OCI-LY7 (cell line): Measurements from ENCODE around the gene ARVCF. TPM values are rescaled to one million over a fixed set of nuclear protein-coding genes. Genes with fewer than 3 reads are reported as not detected.

Experiments
- BruUV-seq: library from RNA; stranded (reverse); fragments of 400-500 nt; replicated peaks from 2 replicates; lab custom pipeline; 2021; lab: Mats Ljungman, UMichigan
- CTCF ChIA-PET: fragments of 300-600 bp; sonication (Branson Sonifier 250); formaldehyde crosslinking; loops from one replicate; lab custom pipeline; 2022; ENCODE audit warnings: antibody characterized with exemption; ENCODE audit not compliant: unreplicated experiment; lab: Charles Lee
- POLR2A ChIA-PET: fragments of 300-600 bp; sonication (Branson Sonifier 250); formaldehyde crosslinking; loops from one replicate; lab custom pipeline; 2022; ENCODE audit warnings: antibody characterized with exemption; lab: Charles Lee
- DNase-seq: peaks from one replicate; pipeline ENCODE4 v3.0.0-alpha.2; 2015; ENCODE audit warnings: low spot score
- H2AFZ ChIP-seq: fragments of 200-600 bp; sonication (generic), shearing (Covaris generic); 2 replicates; pipeline ENCODE4 v1.6.1; 2014; ENCODE audit warnings: mild to moderate bottlenecking, antibody characterized with exemption, low read length, moderate library complexity
- H3K27ac ChIP-seq: fragments of 200-600 bp; sonication (generic); 2 replicates; pipeline ENCODE4 v1.5.1; 2014; ENCODE audit warnings: mixed run types, low read depth, mild to moderate bottlenecking, moderate library complexity, low read length, inconsistent platforms; ENCODE audit not compliant: poor library complexity, severe bottlenecking
- H3K36me3 ChIP-seq: fragments of 200-600 bp; sonication (generic); 2 replicates; pipeline ENCODE4 v1.6.1; 2014; ENCODE audit warnings: mild to moderate bottlenecking, antibody characterized with exemption, low read length, moderate library complexity, mixed read lengths; ENCODE audit not compliant: insufficient read depth
- H3K4me1 ChIP-seq: fragments of 200-600 bp; sonication (generic); 2 replicates; pipeline ENCODE4 v1.5.1; 2014; ENCODE audit warnings: mild to moderate bottlenecking, low read length; ENCODE audit not compliant: insufficient read depth, poor library complexity, severe bottlenecking
- H3K4me2 ChIP-seq: fragments of 200-600 bp; sonication (generic); 2 replicates; pipeline ENCODE4 v1.6.1; 2014; ENCODE audit warnings: mild to moderate bottlenecking, low read length
- H3K4me3 ChIP-seq: fragments of 200-600 bp; sonication (generic); 2 replicates; pipeline ENCODE4 v1.5.1; 2014; ENCODE audit warnings: mild to moderate bottlenecking, low read depth, low read length; ENCODE audit not compliant: poor library complexity, severe bottlenecking
- H3K79me2 ChIP-seq: fragments of 200-600 bp; sonication (generic); 2 replicates; pipeline ENCODE4 v1.6.1; 2016; ENCODE audit warnings: low read depth, mild to moderate bottlenecking, low read length, moderate library complexity, mixed read lengths; ENCODE audit not compliant: insufficient read depth
- H3K9me2 ChIP-seq: fragments of 200-600 bp; sonication (generic); 2 replicates; pipeline ENCODE4 v1.6.1; 2016; ENCODE audit warnings: mild to moderate bottlenecking, low read length, mixed read lengths; ENCODE audit not compliant: insufficient read depth
- H3K9me3 ChIP-seq: fragments of 200-600 bp; sonication (generic); 2 replicates; pipeline ENCODE4 v1.6.1; 2014; ENCODE audit warnings: mild to moderate bottlenecking, mixed run types, low read length, mixed read lengths
- H4K20me1 ChIP-seq: fragments of 200-600 bp; sonication (generic); 2 replicates; pipeline ENCODE4 v1.6.1; 2014; ENCODE audit warnings: mild to moderate bottlenecking, antibody characterized with exemption, low read length, moderate library complexity, mixed read lengths; ENCODE audit not compliant: insufficient read depth
- EZH2phosphoT487 ChIP-seq: fragments of 200-600 bp; sonication (generic); IDR thresholded peaks from 2 replicates; pipeline ENCODE4 v1.6.1; 2018; ENCODE audit warnings: low read depth, borderline replicate concordance, mild to moderate bottlenecking, mixed run types, antibody characterized with exemption, low read length, moderate library complexity, mixed read lengths
- intact Hi-C: fragments of 100-400 bp; cut with micrococcal nuclease; formaldehyde crosslinking; loops from one replicate; pipeline ENCODE4 v1.10.0; 2022; ENCODE audit not compliant: unreplicated experiment
- total RNA-seq, 2 experiments: library from RNA; depleted of rRNA in 1 of 2; stranded (reverse); fragments of >200 nt in 1 of 2; shearing (Covaris generic) in 1 of 2; gene quantifications; 2 replicates each; pipeline ENCODE4 v1.2.3, GENCODE V29; 2014 to 2022
- TF ChIP-seq, protein P1 (sequence below): fragments of 200-600 bp; sonication (generic); conservative IDR thresholded peaks from 2 replicates; pipeline ENCODE4 v1.5.1; 2014; ENCODE audit warnings: mild to moderate bottlenecking, antibody characterized with exemption, low read length, moderate library complexity, mixed read lengths

ARVCF gene
- total RNA-seq, 2 experiments from 2014 or later = 2.9 to 3.8 TPM

DNA sequence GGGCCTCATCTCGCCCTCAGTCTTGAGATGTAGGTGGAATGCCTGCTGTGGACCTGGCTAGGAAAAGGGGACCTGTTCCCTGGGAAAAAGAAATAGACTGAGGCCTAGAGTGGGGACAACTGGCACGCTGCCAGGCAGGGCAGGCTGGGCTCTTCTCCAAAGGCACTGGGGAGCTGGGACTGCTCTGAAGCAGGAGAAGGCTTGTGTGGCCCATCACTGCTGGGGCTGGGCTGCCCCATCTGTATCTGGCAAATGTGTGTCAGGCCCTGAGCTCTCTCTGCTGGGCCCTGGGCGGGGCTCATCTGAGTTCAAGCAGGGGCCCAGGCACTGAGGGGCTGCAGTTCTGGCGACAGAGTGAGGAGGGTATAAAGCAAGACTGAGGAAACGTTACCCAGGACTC is 32.9 kb downstream of the ARVCF start:
- Histone ChIP-seq H3K79me2 (no peaks in the 10 kb centered on the region), H3K27ac (no peak overlapping the region), H3K36me3 (no peaks in the 10 kb centered on the region), H2AFZ (no peak overlapping the region), H3K4me2 (no peak overlapping the region), H4K20me1 (no peaks in the 10 kb centered on the region), H3K4me3 (no peak overlapping the region), H3K9me2 (no peaks in the 10 kb centered on the region), H3K4me1 (peaks cover 8% of the 10 kb centered on the region), H3K9me3 (no peaks in the 10 kb centered on the region)
- no TSS peak for BruUV-seq
- DNase-seq = no peak
- TF ChIP-seq EZH2phosphoT487 = no peak
- TF ChIP-seq, protein P1, sequence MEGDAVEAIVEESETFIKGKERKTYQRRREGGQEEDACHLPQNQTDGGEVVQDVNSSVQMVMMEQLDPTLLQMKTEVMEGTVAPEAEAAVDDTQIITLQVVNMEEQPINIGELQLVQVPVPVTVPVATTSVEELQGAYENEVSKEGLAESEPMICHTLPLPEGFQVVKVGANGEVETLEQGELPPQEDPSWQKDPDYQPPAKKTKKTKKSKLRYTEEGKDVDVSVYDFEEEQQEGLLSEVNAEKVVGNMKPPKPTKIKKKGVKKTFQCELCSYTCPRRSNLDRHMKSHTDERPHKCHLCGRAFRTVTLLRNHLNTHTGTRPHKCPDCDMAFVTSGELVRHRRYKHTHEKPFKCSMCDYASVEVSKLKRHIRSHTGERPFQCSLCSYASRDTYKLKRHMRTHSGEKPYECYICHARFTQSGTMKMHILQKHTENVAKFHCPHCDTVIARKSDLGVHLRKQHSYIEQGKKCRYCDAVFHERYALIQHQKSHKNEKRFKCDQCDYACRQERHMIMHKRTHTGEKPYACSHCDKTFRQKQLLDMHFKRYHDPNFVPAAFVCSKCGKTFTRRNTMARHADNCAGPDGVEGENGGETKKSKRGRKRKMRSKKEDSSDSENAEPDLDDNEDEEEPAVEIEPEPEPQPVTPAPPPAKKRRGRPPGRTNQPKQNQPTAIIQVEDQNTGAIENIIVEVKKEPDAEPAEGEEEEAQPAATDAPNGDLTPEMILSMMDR = no peak
- CTCF ChIA-PET = no interaction called here
- intact Hi-C loops = no loop called here
- POLR2A ChIA-PET = no interaction called here

- intact Hi-C loops = no loop called here
- no peak for DNase-seq
- H3K4me1 ChIP-seq = peaks cover 8% of the 10 kb centered on the region
- no peaks in the 10 kb centered on the region for H3K9me2 ChIP-seq
- TF ChIP-seq, protein P1 = no peak
- no peak for TF ChIP-seq EZH2phosphoT487
- no peak overlapping the region for H3K4me2 ChIP-seq
- no peak overlapping the region for H3K4me3 ChIP-seq
- H2AFZ ChIP-seq = no peak overlapping the region
- H4K20me1 ChIP-seq = no peaks in the 10 kb centered on the region
- CTCF ChIA-PET = no interaction called here
- BruUV-seq = no TSS peak
- POLR2A ChIA-PET = no interaction called here
- no peaks in the 10 kb centered on the region for H3K79me2 ChIP-seq
- H3K36me3 ChIP-seq = no peaks in the 10 kb centered on the region
- no peaks in the 10 kb centered on the region for H3K9me3 ChIP-seq
- H3K27ac ChIP-seq = no peak overlapping the region
Observed at GRCh38 chr22:19982991-19983578, 33.5 kb downstream of the ARVCF start.
